OCI-LY3 (cell line): Measurements from ENCODE around the gene ZNF569.
A peak's percentile ranks its signal among the peaks of the same experiment; 100 is the strongest.

Experiments
- H2AFZ ChIP-seq: fragments of 200-600, 300-600 bp; shearing (Covaris generic); 2 replicates; pipeline ENCODE4 v1.6.0; 2014; ENCODE audit warnings: antibody characterized with exemption, low read depth, low read length
- H3K27ac ChIP-seq: fragments of 200-600, 300-600 bp; sonication (generic); 2 replicates; pipeline ENCODE4 v1.5.1; 2014; ENCODE audit warnings: mild to moderate bottlenecking, low read length, moderate library complexity, mixed read lengths
- H3K27me3 ChIP-seq: fragments of 200-600, 300-600 bp; sonication (generic); 2 replicates; pipeline ENCODE4 v1.6.1; 2014; ENCODE audit warnings: low read depth, low read length, mixed read lengths
- H3K36me3 ChIP-seq: fragments of 200-600, 300-600 bp; sonication (generic); replicated peaks from 2 replicates; pipeline ENCODE3; 2014; ENCODE audit warnings: low read depth, low read length, mixed read lengths
- H3K4me1 ChIP-seq: fragments of 300-600, 200-600 bp; sonication (generic); 2 replicates; pipeline ENCODE4 v1.6.1; 2014; ENCODE audit warnings: low read length, mixed read lengths
- H3K4me2 ChIP-seq: fragments of 200-600, 300-600 bp; sonication (generic); 2 replicates; pipeline ENCODE4 v1.6.1; 2014; ENCODE audit warnings: low read length, mixed read lengths
- H3K4me3 ChIP-seq: fragments of 300-600, 200-600 bp; sonication (generic); 2 replicates; pipeline ENCODE4 v1.5.1; 2014; ENCODE audit warnings: antibody characterized with exemption, mild to moderate bottlenecking, low read length, moderate library complexity
- H3K79me2 ChIP-seq: fragments of 300-600, 200-600 bp; shearing (Covaris generic); 2 replicates; pipeline ENCODE4 v1.6.1; 2014; ENCODE audit warnings: mild to moderate bottlenecking, low read length, mixed read lengths
- H3K9ac ChIP-seq: fragments of 300-600, 200-600 bp; shearing (Covaris generic); 2 replicates; pipeline ENCODE4 v1.6.0; 2014; ENCODE audit warnings: mild to moderate bottlenecking, low read length, moderate library complexity
- H3K9me3 ChIP-seq: fragments of 200-600, 300-600 bp; shearing (Covaris generic); 2 replicates; pipeline ENCODE4 v1.6.1; 2014; ENCODE audit warnings: low read length, mixed read lengths; ENCODE audit not compliant: insufficient read depth
- H4K20me1 ChIP-seq: fragments of 200-600, 300-600 bp; sonication (generic); 2 replicates; pipeline ENCODE4 v1.6.1; 2016; ENCODE audit warnings: low read length, mixed read lengths; ENCODE audit not compliant: insufficient read depth
- CTCF ChIP-seq: fragments of 200-600, 300-600 bp; sonication (generic); IDR thresholded peaks from 2 replicates; pipeline ENCODE4 v1.5.1; 2014; ENCODE audit warnings: antibody characterized with exemption, low read length, low read depth
- EZH2phosphoT487 ChIP-seq: fragments of 200-600 bp; shearing (Covaris generic); IDR thresholded peaks from 2 replicates; pipeline ENCODE4 v1.6.1; 2018; ENCODE audit warnings: antibody characterized with exemption, mixed run types, low read depth

ZNF569 gene

DNA sequence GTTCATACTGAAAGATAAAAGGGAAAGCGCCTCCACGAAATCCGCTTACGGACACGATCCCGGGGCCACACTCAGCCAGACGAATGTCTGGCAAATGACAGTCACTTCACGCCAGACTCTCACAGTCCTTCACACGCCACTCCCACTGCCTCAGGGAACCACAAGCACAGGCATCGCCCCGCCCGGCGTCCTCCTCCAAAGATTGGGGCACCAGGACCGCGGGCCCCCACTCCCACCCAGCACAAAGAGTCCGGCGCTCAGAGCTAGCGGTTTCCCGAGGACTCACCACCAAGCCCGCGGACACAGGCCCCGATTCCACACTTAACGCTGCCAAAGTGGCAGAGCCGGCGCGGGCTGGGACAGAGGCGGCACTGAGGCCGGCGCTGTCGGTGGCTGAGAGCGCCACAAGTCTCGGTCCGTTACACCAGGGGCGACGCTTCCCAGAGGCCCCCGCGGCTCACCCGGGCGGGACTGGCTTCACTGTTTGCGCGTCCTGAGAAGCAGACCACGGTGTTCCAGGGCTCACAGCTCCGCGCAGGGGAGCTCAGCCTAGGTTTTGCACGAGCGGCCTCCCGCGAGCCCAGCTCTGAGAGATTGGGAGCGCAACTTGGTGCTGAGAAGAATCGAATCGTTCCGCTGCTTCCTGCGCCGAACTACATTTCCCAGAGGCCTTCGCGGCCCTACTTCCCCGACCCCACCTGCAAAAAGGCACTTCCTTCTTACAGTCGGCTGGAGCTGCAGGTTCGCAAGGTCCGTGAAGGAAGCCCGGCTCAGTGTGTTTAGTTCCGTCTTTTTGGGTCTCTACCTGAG lies at the start of gene ZNF569:
ZNF569 (minus strand) TSS at position 647 of the 810 bp plus-strand sequence. CDS start 22,523 bp downstream, outside the sequence.
- H3K79me2 ChIP-seq, result peaks cover 23% of the 10 kb centered on the region
- peaks cover 12% of the 10 kb centered on the region for H3K4me1 ChIP-seq
- H3K9ac ChIP-seq, result peak within 1 kb of the TSS; percentile 82
- peak within 1 kb of the TSS; percentile 89 for H3K4me3 ChIP-seq
- H3K27me3 ChIP-seq, result no peaks in the 10 kb centered on the region
- peak within 1 kb of the TSS; percentile 71 for H3K27ac ChIP-seq
- peaks cover 52% of the 10 kb centered on the region for H3K36me3 ChIP-seq
- H4K20me1 ChIP-seq, result no peaks in the 10 kb centered on the region
- peaks cover 31% of the 10 kb centered on the region for H3K9me3 ChIP-seq
- no peak for TF ChIP-seq CTCF
- TF ChIP-seq EZH2phosphoT487, result no peak
- peak within 1 kb of the TSS; percentile 99 for H2AFZ ChIP-seq
- H3K4me2 ChIP-seq, result peak within 1 kb of the TSS; percentile 59

GRCh38 chr19:37513397-37513796 lies 46.2 kb upstream of the ZNF569 start:
- Histone ChIP-seq H3K4me1 (no peaks in the 10 kb centered on the region), H3K4me3 (no peak overlapping the region), H3K36me3 (peaks cover 45% of the 10 kb centered on the region), H3K27me3 (no peaks in the 10 kb centered on the region), H2AFZ (no peak overlapping the region), H3K27ac (no peak overlapping the region), H4K20me1 (no peaks in the 10 kb centered on the region), H3K79me2 (no peaks in the 10 kb centered on the region), H3K9ac (no peak overlapping the region), H3K4me2 (no peak overlapping the region), H3K9me3 (peaks cover 13% of the 10 kb centered on the region; the same call in 1 of the 2 replicates)
- TF ChIP-seq CTCF, result no peak
- no peak for TF ChIP-seq EZH2phosphoT487

DNA sequence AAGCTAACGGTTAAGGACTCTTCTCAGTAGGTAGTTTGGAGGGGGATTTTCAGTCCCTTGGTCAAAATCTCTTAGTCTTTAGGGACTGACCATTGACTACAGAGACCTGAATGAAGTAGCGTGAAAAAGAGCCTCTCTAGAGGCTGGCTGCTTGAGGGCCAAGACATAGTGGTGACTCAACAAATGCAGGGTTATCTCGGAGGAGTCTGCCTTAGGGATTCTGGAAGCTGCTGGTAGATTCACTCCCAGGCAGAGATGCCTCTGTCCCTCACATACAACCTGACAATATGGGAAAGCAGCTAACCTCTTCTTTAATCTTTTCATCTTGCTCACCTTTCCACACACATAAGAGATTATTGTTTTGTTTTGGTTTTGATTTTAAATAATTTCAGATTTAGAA lies 44.6 kb upstream of the ZNF569 start:
- TF ChIP-seq CTCF (no peak), EZH2phosphoT487 (no peak)
- Histone ChIP-seq H2AFZ (no peak overlapping the region), H3K4me3 (no peak overlapping the region), H3K27me3 (no peaks in the 10 kb centered on the region), H3K4me2 (no peak overlapping the region), H3K27ac (no peak overlapping the region), H3K9ac (no peak overlapping the region), H3K36me3 (peaks cover 40% of the 10 kb centered on the region), H3K4me1 (no peaks in the 10 kb centered on the region; the same call in 1 of the 2 replicates), H4K20me1 (no peaks in the 10 kb centered on the region), H3K79me2 (peaks cover 7% of the 10 kb centered on the region), H3K9me3 (peaks cover 13% of the 10 kb centered on the region; the same call in 1 of the 2 replicates)

DNA sequence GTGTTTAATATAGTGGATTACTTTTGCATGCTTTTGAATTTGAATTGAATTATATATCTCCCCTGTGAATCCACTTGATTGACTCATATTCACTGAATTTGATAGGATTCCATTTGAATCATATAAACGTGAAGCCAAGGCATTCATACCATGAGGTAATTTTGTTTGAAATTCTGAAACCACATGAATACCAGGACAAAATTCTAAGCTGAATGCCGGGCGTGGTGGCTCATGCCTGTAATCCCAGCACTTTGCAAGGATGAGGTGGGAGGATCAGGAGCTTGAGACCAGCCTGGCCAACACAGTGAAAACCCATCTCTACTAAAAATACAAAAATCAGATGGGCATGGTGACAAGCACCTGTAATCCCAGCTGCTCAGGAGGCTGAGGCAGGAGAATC lies 43.9 kb upstream of the ZNF569 start:
- no peak overlapping the region for H2AFZ ChIP-seq
- no peak overlapping the region for H3K4me2 ChIP-seq
- H3K9me3 ChIP-seq, result peaks cover 13% of the 10 kb centered on the region; the same call in 1 of the 2 replicates
- no peaks in the 10 kb centered on the region; the same call in 1 of the 2 replicates for H3K4me1 ChIP-seq
- peaks cover 40% of the 10 kb centered on the region for H3K36me3 ChIP-seq
- TF ChIP-seq CTCF (no peak), EZH2phosphoT487 (no peak)
- H3K4me3 ChIP-seq, result no peak overlapping the region
- H4K20me1 ChIP-seq, result no peaks in the 10 kb centered on the region
- peaks cover 7% of the 10 kb centered on the region for H3K79me2 ChIP-seq
- no peak overlapping the region for H3K27ac ChIP-seq
- H3K9ac ChIP-seq, result no peak overlapping the region
- no peaks in the 10 kb centered on the region for H3K27me3 ChIP-seq
